CD4-positive, alpha-beta T cell treated with Interleukin-17A for 1 hour (primary cell): ENCODE data around the gene ONECUT2.
"Not testable (repeated sequence)": the region's sequence is repeated elsewhere in the genome, so short reads cannot be mapped to it uniquely, and the experiment has no call there.

Experiments used
- DNase-seq: peaks from one replicate; pipeline ENCODE4 v3.0.0-alpha.2; 2020

The ONECUT2 gene

GRCh38 chr18:57447154-57447621 lies 12.0 kb downstream of the ONECUT2 start:
- DNase-seq, result no peak

- DNase-seq, result no peak
These were observed 20.5 kb downstream of the ONECUT2 start for GRCh38 chr18:57455576-57456129.

- no peak for DNase-seq
These were observed 26.6 kb downstream of the ONECUT2 start for GRCh38 chr18:57461652-57462269.

- no peak for DNase-seq
These were observed 31.1 kb downstream of the ONECUT2 start for GRCh38 chr18:57466307-57466706.

GRCh38 chr18:57466745-57467409 lies 31.7 kb downstream of the ONECUT2 start:
- DNase-seq, result no peak

GRCh38 chr18:57469884-57470283 lies 34.7 kb downstream of the ONECUT2 start:
- no peak for DNase-seq

GRCh38 chr18:57475408-57475807 lies 40.2 kb downstream of the ONECUT2 start:
- no peak for DNase-seq

GRCh38 chr18:57475903-57476302 lies 40.7 kb downstream of the ONECUT2 start:
- no peak for DNase-seq

- DNase-seq, result no peak
These were observed 45.6 kb downstream of the ONECUT2 start for GRCh38 chr18:57480733-57481132.

- no peak for DNase-seq
These were observed 62.5 kb downstream of the ONECUT2 start for GRCh38 chr18:57497372-57498294.

- DNase-seq, result no peak
These were observed 63.6 kb downstream of the ONECUT2 start for GRCh38 chr18:57498682-57499256.

- no peak for DNase-seq
These were observed 67.5 kb downstream of the ONECUT2 start for GRCh38 chr18:57502624-57503023.

- no peak for DNase-seq
These were observed 70.1 kb downstream of the ONECUT2 start for GRCh38 chr18:57505231-57505630.

GRCh38 chr18:57516056-57516455 lies 80.9 kb downstream of the ONECUT2 start:
- no peak for DNase-seq

- no peak for DNase-seq
These were observed 83.4 kb downstream of the ONECUT2 start for GRCh38 chr18:57518533-57518932.

- DNase-seq, result no peak
These were observed 84.7 kb downstream of the ONECUT2 start for GRCh38 chr18:57519668-57520424.

GRCh38 chr18:57522348-57522747 lies 87.2 kb downstream of the ONECUT2 start:
- DNase-seq, result not testable (repeated sequence)

- DNase-seq, result no peak
These were observed 88.2 kb downstream of the ONECUT2 start for GRCh38 chr18:57523171-57523956.

GRCh38 chr18:57527556-57528229 lies 92.5 kb downstream of the ONECUT2 start:
- no peak for DNase-seq

GRCh38 chr18:57529151-57529550 lies 94.0 kb downstream of the ONECUT2 start:
- no peak for DNase-seq
